Stomach smooth muscle (tissue), 2 donors: ENCODE measurements around the gene ELMO1.

Source experiments
- H3K27ac ChIP-seq: one replicate; pipeline ENCODE4 v1.7.0; 2013; ENCODE audit warnings: mild to moderate bottlenecking, low read length, inconsistent platforms
- H3K27me3 ChIP-seq, 2 donors: one replicate each; pipeline ENCODE4 v1.7.0; 2013; ENCODE audit warnings: low read length in 2 of 2; ENCODE audit not compliant: insufficient read depth in 2 of 2, control insufficient read depth in 1 of 2
- H3K36me3 ChIP-seq, 2 donors: one replicate each; pipeline ENCODE4 v1.7.0; 2013; ENCODE audit warnings: low read length in 2 of 2; ENCODE audit not compliant: control insufficient read depth in 2 of 2, insufficient read depth in 2 of 2
- H3K4me1 ChIP-seq: one replicate; pipeline ENCODE4 v1.7.0; 2013; ENCODE audit warnings: low read length; ENCODE audit not compliant: control insufficient read depth, insufficient read depth
- H3K4me3 ChIP-seq, 2 donors: one replicate each; pipeline ENCODE4 v1.7.0; 2013; ENCODE audit warnings: low read length in 2 of 2
- H3K9ac ChIP-seq, 2 donors: one replicate each; pipeline ENCODE4 v1.7.0; 2013; ENCODE audit warnings: low read length in 2 of 2, mild to moderate bottlenecking in 1 of 2
- H3K9me3 ChIP-seq, 2 donors: one replicate each; pipeline ENCODE4 v1.7.0; 2013; ENCODE audit warnings: low read length in 2 of 2; ENCODE audit not compliant: control insufficient read depth in 2 of 2
- donor health status: healthy.
- donor health status: Pancreatic carcinoma.

The ELMO1 gene

GRCh38 chr7:37081436-37081835 lies 367.2 kb downstream of the ELMO1 start:
- Histone ChIP-seq H3K4me1 (peaks cover 11% of the 10 kb centered on the region), H3K4me3 (no peak overlapping the region), H3K27ac (no peak overlapping the region), H3K36me3 (no peaks in the 10 kb centered on the region), H3K9ac (no peak overlapping the region), H3K27me3 (no peaks in the 10 kb centered on the region), H3K9me3 (no peaks in the 10 kb centered on the region)

GRCh38 chr7:37079420-37079819 lies 369.2 kb downstream of the ELMO1 start:
- Histone ChIP-seq H3K4me3 (no peak overlapping the region), H3K4me1 (peaks cover 9% of the 10 kb centered on the region), H3K27me3 (no peaks in the 10 kb centered on the region), H3K9ac (no peak overlapping the region), H3K36me3 (no peaks in the 10 kb centered on the region), H3K27ac (no peak overlapping the region), H3K9me3 (no peaks in the 10 kb centered on the region)

GRCh38 chr7:37076668-37077067 lies 372.0 kb downstream of the ELMO1 start:
- no peaks in the 10 kb centered on the region for H3K9me3 ChIP-seq
- H3K4me1 ChIP-seq = no peaks in the 10 kb centered on the region
- no peaks in the 10 kb centered on the region for H3K27me3 ChIP-seq
- no peaks in the 10 kb centered on the region for H3K36me3 ChIP-seq
- H3K4me3 ChIP-seq = no peak overlapping the region
- H3K9ac ChIP-seq = no peak overlapping the region
- H3K27ac ChIP-seq = no peak overlapping the region

GRCh38 chr7:37074370-37074769 lies 374.3 kb downstream of the ELMO1 start:
- Histone ChIP-seq H3K9ac (no peak overlapping the region), H3K27me3 (no peaks in the 10 kb centered on the region), H3K36me3 (no peaks in the 10 kb centered on the region), H3K4me1 (no peaks in the 10 kb centered on the region), H3K27ac (no peak overlapping the region), H3K4me3 (no peak overlapping the region), H3K9me3 (no peaks in the 10 kb centered on the region)

GRCh38 chr7:37071124-37071523 lies 377.5 kb downstream of the ELMO1 start:
- Histone ChIP-seq H3K4me3 (no peak overlapping the region), H3K36me3 (no peaks in the 10 kb centered on the region), H3K9ac (no peak overlapping the region), H3K27me3 (no peaks in the 10 kb centered on the region), H3K4me1 (no peaks in the 10 kb centered on the region), H3K9me3 (no peaks in the 10 kb centered on the region), H3K27ac (no peak overlapping the region)

- Histone ChIP-seq H3K4me1 (no peaks in the 10 kb centered on the region), H3K27ac (no peak overlapping the region)
These were observed 378.2 kb downstream of the ELMO1 start for GRCh38 chr7:37070471-37070870.

GRCh38 chr7:37070031-37070430 lies 378.6 kb downstream of the ELMO1 start:
- Histone ChIP-seq H3K9me3 (no peaks in the 10 kb centered on the region), H3K9ac (no peak overlapping the region), H3K4me1 (no peaks in the 10 kb centered on the region), H3K27ac (no peak overlapping the region), H3K4me3 (no peak overlapping the region), H3K27me3 (no peaks in the 10 kb centered on the region), H3K36me3 (no peaks in the 10 kb centered on the region)

More at GRCh38 chr7:37070471-37070870, 378.2 kb downstream of the ELMO1 start:
- Histone ChIP-seq H3K9ac (no peak overlapping the region), H3K36me3 (no peaks in the 10 kb centered on the region), H3K27me3 (no peaks in the 10 kb centered on the region), H3K4me3 (no peak overlapping the region), H3K9me3 (no peaks in the 10 kb centered on the region)

- Histone ChIP-seq H3K36me3 (no peaks in the 10 kb centered on the region), H3K27me3 (no peaks in the 10 kb centered on the region), H3K4me1 (no peaks in the 10 kb centered on the region), H3K4me3 (no peak overlapping the region), H3K27ac (no peak overlapping the region), H3K9me3 (no peaks in the 10 kb centered on the region), H3K9ac (no peak overlapping the region)
These were observed 379.3 kb downstream of the ELMO1 start for GRCh38 chr7:37069336-37069735.

GRCh38 chr7:37068902-37069301 lies 379.8 kb downstream of the ELMO1 start:
- Histone ChIP-seq H3K27me3 (no peaks in the 10 kb centered on the region), H3K9me3 (no peaks in the 10 kb centered on the region), H3K4me3 (no peak overlapping the region), H3K9ac (no peak overlapping the region), H3K27ac (no peak overlapping the region), H3K36me3 (no peaks in the 10 kb centered on the region), H3K4me1 (no peaks in the 10 kb centered on the region)

- no peak overlapping the region for H3K27ac ChIP-seq
- no peaks in the 10 kb centered on the region for H3K9me3 ChIP-seq
- no peak overlapping the region for H3K9ac ChIP-seq
- H3K4me3 ChIP-seq = no peak overlapping the region
- H3K27me3 ChIP-seq = no peaks in the 10 kb centered on the region
- H3K36me3 ChIP-seq = no peaks in the 10 kb centered on the region
- no peaks in the 10 kb centered on the region for H3K4me1 ChIP-seq
These were observed 380.6 kb downstream of the ELMO1 start for GRCh38 chr7:37068038-37068437.

GRCh38 chr7:37065779-37066271 lies 382.8 kb downstream of the ELMO1 start:
- Histone ChIP-seq H3K4me3 (no peak overlapping the region), H3K9me3 (no peaks in the 10 kb centered on the region), H3K27me3 (no peaks in the 10 kb centered on the region), H3K36me3 (no peaks in the 10 kb centered on the region), H3K9ac (no peak overlapping the region), H3K4me1 (no peaks in the 10 kb centered on the region), H3K27ac (no peak overlapping the region)
